Nephron (organoid): ENCODE results near the gene ERP44.

Experiments used
- H3K27ac Mint-ChIP-seq, 3 experiments: 2 replicates each; pipeline ENCODE4 v1.8.0; 2020; ENCODE audit warnings: mixed read lengths in 3 of 3, mild to moderate bottlenecking in 2 of 3, moderate library complexity in 1 of 3
- H3K27me3 Mint-ChIP-seq: 2 replicates; pipeline ENCODE4 v1.8.0; 2021; ENCODE audit warnings: low read depth, mild to moderate bottlenecking, moderate library complexity, mixed read lengths
- H3K36me3 Mint-ChIP-seq: 2 replicates; pipeline ENCODE4 v1.8.0; 2020; ENCODE audit warnings: low read depth, mixed read lengths
- H3K4me1 Mint-ChIP-seq: 2 replicates; pipeline ENCODE4 v1.8.0; 2020; ENCODE audit warnings: mixed read lengths
- H3K4me3 Mint-ChIP-seq, 3 experiments: 2 replicates each; pipeline ENCODE4 v1.8.0; 2020; ENCODE audit warnings: mild to moderate bottlenecking in 3 of 3, mixed read lengths in 3 of 3, moderate library complexity in 2 of 3
- H3K9me3 Mint-ChIP-seq: 2 replicates; pipeline ENCODE4 v1.8.0; 2020; ENCODE audit warnings: mixed read lengths
- TF ChIP-seq, protein P1 (sequence below), 3 experiments: fragments of 200-600 bp; sonication (generic); IDR thresholded peaks; one replicate each; pipeline ENCODE4 v1.5.0; 2021; ENCODE audit warnings: antibody characterized with exemption in 3 of 3; ENCODE audit not compliant: unreplicated experiment in 3 of 3

Gene ERP44

GRCh38 chr9:99964336-99964735 is 134.5 kb downstream of the ERP44 start:
- H3K27me3 Mint-ChIP-seq: no peaks in the 10 kb centered on the region
- TF ChIP-seq, protein P1, sequence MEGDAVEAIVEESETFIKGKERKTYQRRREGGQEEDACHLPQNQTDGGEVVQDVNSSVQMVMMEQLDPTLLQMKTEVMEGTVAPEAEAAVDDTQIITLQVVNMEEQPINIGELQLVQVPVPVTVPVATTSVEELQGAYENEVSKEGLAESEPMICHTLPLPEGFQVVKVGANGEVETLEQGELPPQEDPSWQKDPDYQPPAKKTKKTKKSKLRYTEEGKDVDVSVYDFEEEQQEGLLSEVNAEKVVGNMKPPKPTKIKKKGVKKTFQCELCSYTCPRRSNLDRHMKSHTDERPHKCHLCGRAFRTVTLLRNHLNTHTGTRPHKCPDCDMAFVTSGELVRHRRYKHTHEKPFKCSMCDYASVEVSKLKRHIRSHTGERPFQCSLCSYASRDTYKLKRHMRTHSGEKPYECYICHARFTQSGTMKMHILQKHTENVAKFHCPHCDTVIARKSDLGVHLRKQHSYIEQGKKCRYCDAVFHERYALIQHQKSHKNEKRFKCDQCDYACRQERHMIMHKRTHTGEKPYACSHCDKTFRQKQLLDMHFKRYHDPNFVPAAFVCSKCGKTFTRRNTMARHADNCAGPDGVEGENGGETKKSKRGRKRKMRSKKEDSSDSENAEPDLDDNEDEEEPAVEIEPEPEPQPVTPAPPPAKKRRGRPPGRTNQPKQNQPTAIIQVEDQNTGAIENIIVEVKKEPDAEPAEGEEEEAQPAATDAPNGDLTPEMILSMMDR (IDR thresholded peaks at IDR 0.05; ENCODE audit: unreplicated experiment in 3 of 3): no peak
- H3K4me3 Mint-ChIP-seq: no peak overlapping the region
- no peak overlapping the region for H3K27ac Mint-ChIP-seq
- no peaks in the 10 kb centered on the region for H3K9me3 Mint-ChIP-seq
- no peaks in the 10 kb centered on the region for H3K4me1 Mint-ChIP-seq
- peaks cover 22% of the 10 kb centered on the region for H3K36me3 Mint-ChIP-seq

DNA sequence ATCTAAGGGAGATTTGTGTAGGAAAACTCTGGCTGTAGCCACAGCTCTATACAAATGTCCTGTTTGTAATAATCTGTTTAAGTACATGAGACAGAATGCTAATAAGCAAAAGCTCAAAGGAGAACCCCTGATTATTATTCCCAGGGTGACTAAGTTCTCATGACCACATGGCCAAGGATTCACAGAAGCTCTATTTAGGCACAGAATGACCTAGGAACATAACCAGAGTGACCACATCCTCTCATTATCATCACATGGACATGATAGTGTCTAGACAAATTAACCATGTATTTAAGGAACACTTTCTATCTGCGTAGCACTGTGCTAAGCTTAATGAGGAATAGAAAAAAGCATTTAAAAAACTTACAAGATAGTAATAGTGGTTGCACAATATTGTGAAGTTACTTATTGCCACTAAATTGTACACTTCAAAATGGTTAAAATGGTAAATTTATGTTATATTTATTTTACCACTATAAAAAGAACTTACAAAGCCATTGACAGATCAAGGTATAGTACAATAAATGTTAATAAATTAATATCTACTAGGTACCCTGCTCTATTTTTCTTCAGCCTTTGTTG is 136.0 kb downstream of the ERP44 start:
- Mint-ChIP-seq H3K4me1 (no peaks in the 10 kb centered on the region), H3K36me3 (peaks cover 22% of the 10 kb centered on the region), H3K4me3 (no peak overlapping the region), H3K9me3 (no peaks in the 10 kb centered on the region), H3K27ac (no peak overlapping the region), H3K27me3 (no peaks in the 10 kb centered on the region)
- TF ChIP-seq, protein P1 (IDR thresholded peaks at IDR 0.05; ENCODE audit: unreplicated experiment in 3 of 3): no peak

DNA sequence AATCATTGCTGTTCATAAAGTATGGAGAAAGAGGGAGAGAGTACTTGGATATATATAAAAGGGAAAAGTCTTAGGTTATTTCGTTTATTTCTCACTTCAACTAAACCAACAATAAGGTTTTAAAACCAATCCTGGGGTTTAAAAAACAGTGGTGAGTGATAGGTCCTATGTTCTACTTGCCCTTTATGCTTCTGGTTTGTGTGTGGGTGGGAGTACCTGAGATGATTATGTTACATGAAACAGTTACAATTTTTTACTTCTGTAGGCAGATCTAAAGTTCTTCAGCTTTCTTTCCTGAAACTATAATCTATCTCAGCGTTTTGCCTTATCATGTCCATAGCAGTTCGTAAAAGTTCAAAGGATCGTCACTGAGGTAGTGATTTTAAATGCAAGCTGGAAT is 143.2 kb downstream of the ERP44 start:
- no peak overlapping the region for H3K27ac Mint-ChIP-seq
- TF ChIP-seq, protein P1 (IDR thresholded peaks at IDR 0.05; ENCODE audit: unreplicated experiment in 3 of 3): no peak
- peaks cover 30% of the 10 kb centered on the region for H3K36me3 Mint-ChIP-seq
- no peaks in the 10 kb centered on the region for H3K4me1 Mint-ChIP-seq
- no peaks in the 10 kb centered on the region for H3K27me3 Mint-ChIP-seq
- no peaks in the 10 kb centered on the region for H3K9me3 Mint-ChIP-seq
- H3K4me3 Mint-ChIP-seq: no peak overlapping the region

DNA sequence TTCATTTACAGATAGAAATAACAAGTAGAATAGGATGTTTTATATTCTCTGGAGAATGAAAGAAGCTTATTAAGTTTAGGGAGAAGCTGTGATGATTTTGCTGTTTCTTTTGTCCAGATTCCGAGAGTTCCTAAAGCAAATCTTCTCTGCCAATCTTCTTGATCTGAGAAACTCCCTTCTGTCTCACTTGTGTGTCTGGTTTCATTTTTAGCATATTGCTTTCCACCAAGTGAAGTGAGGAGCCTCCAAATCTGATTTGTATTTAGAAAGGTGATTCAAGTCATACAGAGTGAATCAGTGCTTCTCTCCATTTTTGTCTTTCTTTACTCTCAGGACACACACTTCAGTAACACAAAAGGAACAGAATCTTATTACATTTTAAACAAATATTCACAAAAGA is 144.0 kb downstream of the ERP44 start:
- H3K9me3 Mint-ChIP-seq: no peaks in the 10 kb centered on the region
- no peaks in the 10 kb centered on the region for H3K4me1 Mint-ChIP-seq

GRCh38 chr9:99953861-99954507 is 144.8 kb downstream of the ERP44 start:
- Mint-ChIP-seq H3K4me1 (no peaks in the 10 kb centered on the region), H3K4me3 (no peak overlapping the region), H3K27ac (no peak overlapping the region), H3K9me3 (no peaks in the 10 kb centered on the region), H3K27me3 (no peaks in the 10 kb centered on the region), H3K36me3 (peaks cover 33% of the 10 kb centered on the region)
- TF ChIP-seq, protein P1 (IDR thresholded peaks at IDR 0.05; ENCODE audit: unreplicated experiment in 3 of 3): no peak

More for the DNA sequence above, 144.0 kb downstream of the ERP44 start:
- H3K4me3 Mint-ChIP-seq: no peak overlapping the region
- H3K27me3 Mint-ChIP-seq: no peaks in the 10 kb centered on the region
- no peak overlapping the region for H3K27ac Mint-ChIP-seq
- TF ChIP-seq, protein P1 (IDR thresholded peaks at IDR 0.05; ENCODE audit: unreplicated experiment in 3 of 3): no peak
- peaks cover 35% of the 10 kb centered on the region for H3K36me3 Mint-ChIP-seq

- TF ChIP-seq, protein P1 (IDR thresholded peaks at IDR 0.05; ENCODE audit: unreplicated experiment in 3 of 3): no peak
- Mint-ChIP-seq H3K27me3 (no peaks in the 10 kb centered on the region), H3K4me3 (no peak overlapping the region), H3K9me3 (no peaks in the 10 kb centered on the region), H3K36me3 (peaks cover 34% of the 10 kb centered on the region), H3K27ac (no peak overlapping the region), H3K4me1 (no peaks in the 10 kb centered on the region)
These were observed 149.9 kb downstream of the ERP44 start for GRCh38 chr9:99948896-99949295.
